ENCODE data around the gene PPIG. TPM values are rescaled to one million over a fixed set of nuclear protein-coding genes. Genes with fewer than 3 reads are reported as not detected.

The PPIG gene
- total RNA-seq, 1 experiment from 2014 or later = 28.4 TPM

DNA sequence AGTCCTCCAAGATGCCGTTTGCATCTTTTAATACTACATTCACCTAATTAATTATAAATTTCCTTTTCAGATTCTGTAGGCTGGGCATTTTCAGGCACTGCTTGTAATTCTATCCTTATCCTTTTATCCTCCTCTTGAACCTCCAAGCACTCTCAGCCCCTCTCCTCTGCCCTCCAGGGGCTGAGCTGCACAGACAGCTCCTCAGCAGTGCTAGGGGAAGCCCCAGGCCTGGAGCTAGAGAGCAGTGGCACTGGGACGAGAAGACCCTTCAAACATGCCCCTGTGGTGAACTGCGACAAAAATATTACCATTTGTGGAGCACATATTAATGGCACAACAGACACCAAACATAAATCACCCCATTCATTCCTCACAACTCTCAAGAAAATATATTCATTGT, 77.1 kb downstream of the PPIG start:
- Histone ChIP-seq H2AFZ (no peak overlapping the region), H3K36me3 (ENCODE audit: low read depth) (no peaks in the 10 kb centered on the region), H3K79me2 (ENCODE audit: low read depth) (no peaks in the 10 kb centered on the region), H3K9me2 (ENCODE audit: insufficient read depth) (no peaks in the 10 kb centered on the region), H3K4me1 (replicated peaks; ENCODE audit: insufficient read depth) (no peaks in the 10 kb centered on the region), H3K9me3 (ENCODE audit: insufficient read depth, low read depth) (no peaks in the 10 kb centered on the region), H3F3A (ENCODE audit: insufficient read depth, low read depth) (no peaks in the 10 kb centered on the region), H3K27me3 (ENCODE audit: insufficient read depth, low read depth) (no peaks in the 10 kb centered on the region), H3K4me3 (no peak overlapping the region), H3K27ac (no peak overlapping the region), H4K20me1 (ENCODE audit: insufficient read depth) (no peaks in the 10 kb centered on the region), H3K4me2 (no peak overlapping the region)
- no peak for DNase-seq
- ChIA-PET CTCF (no interaction called here), POLR2A (ENCODE audit: unreplicated experiment) (no interaction called here)
- intact Hi-C loops (cut with micrococcal nuclease; ENCODE audit: unreplicated experiment) = no loop called here
- no peak for TF ChIP-seq EZH2 (IDR thresholded peaks at IDR 0.05; ENCODE audit: low read depth)
- TF ChIP-seq CTCF (conservative IDR thresholded peaks at IDR 0.05) = no peak
- BruUV-seq (replicated peaks) = no TSS peak

GRCh38 chr2:169662744-169663143, 78.6 kb downstream of the PPIG start:
- no TSS peak for BruUV-seq (replicated peaks)
- no peak overlapping the region for H2AFZ ChIP-seq
- no peaks in the 10 kb centered on the region for H3F3A ChIP-seq (ENCODE audit: insufficient read depth, low read depth)
- H3K79me2 ChIP-seq (ENCODE audit: low read depth) = no peaks in the 10 kb centered on the region
- no peaks in the 10 kb centered on the region for H3K36me3 ChIP-seq (ENCODE audit: low read depth)
- no peak overlapping the region for H3K27ac ChIP-seq
- POLR2A ChIA-PET (ENCODE audit: unreplicated experiment) = interaction anchor here (0.6 kb wide), 1 partner anchor 99 kb away, joined by 3 read pairs; no protein-coding TSS in a partner anchor
- H3K4me1 ChIP-seq (replicated peaks; ENCODE audit: insufficient read depth) = no peaks in the 10 kb centered on the region
- no peaks in the 10 kb centered on the region for H3K27me3 ChIP-seq (ENCODE audit: insufficient read depth, low read depth)
- no peaks in the 10 kb centered on the region for H4K20me1 ChIP-seq (ENCODE audit: insufficient read depth)
- no peak overlapping the region for H3K4me3 ChIP-seq
- no peak overlapping the region for H3K4me2 ChIP-seq
- intact Hi-C loops (cut with micrococcal nuclease; ENCODE audit: unreplicated experiment) = no loop called here
- no peaks in the 10 kb centered on the region for H3K9me3 ChIP-seq (ENCODE audit: insufficient read depth, low read depth)
- TF ChIP-seq CTCF (conservative IDR thresholded peaks at IDR 0.05) = no peak
- DNase-seq = no peak
- CTCF ChIA-PET = no interaction called here
- no peaks in the 10 kb centered on the region for H3K9me2 ChIP-seq (ENCODE audit: insufficient read depth)

- H3K9me3 ChIP-seq (ENCODE audit: insufficient read depth, low read depth) = no peaks in the 10 kb centered on the region
- no peak overlapping the region for H3K27ac ChIP-seq
- H3K79me2 ChIP-seq (ENCODE audit: low read depth) = no peaks in the 10 kb centered on the region
- BruUV-seq (replicated peaks) = no TSS peak
- no peak overlapping the region for H2AFZ ChIP-seq
- H3K27me3 ChIP-seq (ENCODE audit: insufficient read depth, low read depth) = no peaks in the 10 kb centered on the region
- ChIA-PET POLR2A (ENCODE audit: unreplicated experiment) (interaction anchor here (0.6 kb wide), 1 partner anchor 48 kb away, joined by 6 read pairs; no protein-coding TSS in a partner anchor), CTCF (no interaction called here)
- no peaks in the 10 kb centered on the region for H3K4me1 ChIP-seq (replicated peaks; ENCODE audit: insufficient read depth)
- DNase-seq = no peak
- H3K9me2 ChIP-seq (ENCODE audit: insufficient read depth) = no peaks in the 10 kb centered on the region
- H3K36me3 ChIP-seq (ENCODE audit: low read depth) = no peaks in the 10 kb centered on the region
- intact Hi-C loops (cut with micrococcal nuclease; ENCODE audit: unreplicated experiment) = no loop called here
- H3F3A ChIP-seq (ENCODE audit: insufficient read depth, low read depth) = no peaks in the 10 kb centered on the region
- TF ChIP-seq EZH2 (IDR thresholded peaks at IDR 0.05; ENCODE audit: low read depth) (no peak), CTCF (conservative IDR thresholded peaks at IDR 0.05) (no peak)
- H3K4me3 ChIP-seq = no peak overlapping the region
- no peak overlapping the region for H3K4me2 ChIP-seq
- no peaks in the 10 kb centered on the region for H4K20me1 ChIP-seq (ENCODE audit: insufficient read depth)
These were observed 79.1 kb downstream of the PPIG start for GRCh38 chr2:169663247-169663646.

All from PC-9 (cell line).